Activated naive CD4-positive, alpha-beta T cell treated with anti-CD3 and anti-CD28 coated beads for 36 hours (primary cell): ENCODE results near the gene SNX19. TPM values are rescaled to one million over a fixed set of nuclear protein-coding genes. Genes with fewer than 3 reads are reported as not detected.

Experiments used
- CTCF ChIA-PET: fragments of 350-600 bp; sonication (Branson Sonifier 250); formaldehyde crosslinking; loops from one replicate; lab custom pipeline; 2021; ENCODE audit warnings: antibody characterized with exemption; lab: Charles Lee
- DNase-seq: peaks from one replicate; pipeline ENCODE4 v3.0.0-alpha.2; 2020
- H3K27ac Mint-ChIP-seq: one replicate; pipeline ENCODE4 v1.8.0; 2021; ENCODE audit warnings: mild to moderate bottlenecking, mixed read lengths
- H3K27me3 Mint-ChIP-seq: one replicate; pipeline ENCODE4 v1.8.0; 2021; ENCODE audit warnings: low read depth, mixed read lengths
- H3K36me3 Mint-ChIP-seq: one replicate; pipeline ENCODE4 v1.8.0; 2021; ENCODE audit warnings: low read depth, mixed read lengths
- H3K4me1 Mint-ChIP-seq: one replicate; pipeline ENCODE4 v1.8.0; 2021; ENCODE audit warnings: low read depth, mixed read lengths
- H3K4me3 Mint-ChIP-seq: one replicate; pipeline ENCODE4 v1.8.0; 2021; ENCODE audit warnings: mild to moderate bottlenecking, moderate library complexity, mixed read lengths
- H3K9me3 Mint-ChIP-seq: one replicate; pipeline ENCODE4 v1.8.0; 2021; ENCODE audit warnings: mixed read lengths
- intact Hi-C: fragments of 100-400 bp; cut with micrococcal nuclease; formaldehyde crosslinking; loops from one replicate; pipeline ENCODE4 v1.15.1; 2023
- total RNA-seq, 2 experiments: library from RNA; stranded (reverse); gene quantifications; one replicate each; pipeline ENCODE4 v1.2.3, GENCODE V29; 2021

Gene SNX19
- total RNA-seq, 2 experiments from 2014 or later = 18.0 to 21.6 TPM

DNA sequence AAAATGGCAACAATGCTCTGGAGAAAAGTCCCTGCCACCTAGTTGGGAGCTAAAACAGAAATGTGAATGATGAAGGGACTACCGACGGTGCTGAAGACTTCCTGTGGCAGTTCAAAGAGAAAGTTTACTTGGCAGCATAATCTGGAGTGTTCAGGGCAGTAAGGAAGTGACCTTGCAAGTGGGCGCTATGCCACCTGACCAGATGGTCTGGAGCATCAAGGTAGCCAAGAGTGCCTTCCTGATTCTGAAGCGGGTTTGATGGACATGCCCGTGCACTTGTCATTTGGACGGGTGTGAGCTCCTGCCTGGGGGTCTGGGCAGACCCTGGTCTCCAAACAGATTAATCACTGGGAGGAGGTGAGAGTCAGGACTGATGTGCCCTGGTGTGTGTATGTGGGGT is 1.8 kb upstream of the SNX19 start:
- CTCF ChIA-PET = no interaction called here
- Mint-ChIP-seq H3K27me3 (peaks cover 3% of the 10 kb centered on the region), H3K36me3 (peaks cover 23% of the 10 kb centered on the region), H3K27ac (no peak overlapping the region), H3K4me1 (peaks cover 27% of the 10 kb centered on the region), H3K9me3 (peaks cover 10% of the 10 kb centered on the region), H3K4me3 (no peak overlapping the region)
- no peak for DNase-seq
- intact Hi-C loops = loop anchor here (5.0 kb wide), 2 partner anchors 606 to 916 kb away; partner anchors contain the start of genes PRDM10 and ZBTB44

DNA sequence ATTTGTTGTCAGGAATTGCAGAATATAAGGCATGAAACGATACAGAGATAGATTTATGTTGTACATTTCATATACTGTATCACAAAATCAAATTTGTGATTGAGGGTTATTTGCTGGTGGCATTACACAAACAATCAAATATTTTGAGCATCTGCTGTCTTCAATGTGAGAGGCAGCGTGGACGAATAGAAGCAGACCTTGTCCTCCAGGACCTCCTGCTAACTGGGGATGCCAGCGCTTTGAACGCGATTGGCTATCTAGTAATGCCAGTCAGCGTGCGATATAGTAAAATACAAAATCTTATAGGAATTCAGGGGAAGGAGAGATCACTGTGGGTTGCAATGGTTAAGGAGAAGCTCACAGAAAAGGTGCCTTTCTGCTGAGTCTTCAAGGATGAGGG is 631 bp upstream of the SNX19 start:
- Mint-ChIP-seq H3K9me3 (peaks cover 14% of the 10 kb centered on the region), H3K36me3 (peaks cover 32% of the 10 kb centered on the region), H3K27ac (peak overlapping the region; percentile 57), H3K4me1 (peaks cover 32% of the 10 kb centered on the region), H3K4me3 (peak overlapping the region; percentile 78), H3K27me3 (peaks cover 3% of the 10 kb centered on the region)
- no peak for DNase-seq
- CTCF ChIA-PET = interaction anchor here (1.0 to 3.3 kb wide), 7 partner anchors 10 to 486 kb away, joined by 3 to 12 read pairs (median 3); no protein-coding TSS in a partner anchor
- intact Hi-C loops = loop anchor here (5.0 kb wide), 2 partner anchors 605 to 915 kb away; partner anchors contain the start of genes PRDM10 and ZBTB44

DNA sequence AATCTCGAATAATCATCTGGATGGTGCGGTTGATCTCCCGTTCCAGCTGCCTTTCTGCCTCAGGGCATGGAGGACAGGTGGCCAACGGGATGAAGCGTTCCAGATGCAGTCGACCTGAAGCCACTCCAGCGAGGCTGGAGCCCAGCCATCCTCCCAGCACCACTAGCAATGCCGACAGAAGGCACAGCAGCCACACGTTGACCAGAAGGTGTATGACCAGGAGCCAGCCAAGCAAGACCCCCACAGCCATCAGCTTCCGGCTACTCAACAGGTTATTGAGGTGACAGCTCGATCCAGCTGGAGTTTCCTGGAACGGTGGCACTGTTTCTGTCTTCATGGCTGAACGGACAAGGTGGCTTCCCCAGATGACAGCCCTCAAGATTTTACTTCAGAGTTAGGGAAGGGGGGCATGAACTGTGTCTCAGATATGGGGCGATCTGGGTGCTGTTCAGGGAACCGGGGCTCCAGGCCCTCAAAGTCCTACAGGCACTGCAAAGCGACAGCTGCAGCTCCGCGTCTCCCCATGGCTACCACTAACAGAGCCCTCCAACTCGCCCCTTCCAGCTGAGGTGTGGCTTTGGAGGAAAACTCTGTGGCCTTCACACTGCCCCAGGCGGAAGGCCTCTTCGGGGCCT is 559 bp downstream of the SNX19 start:
- peaks cover 32% of the 10 kb centered on the region for H3K4me1 Mint-ChIP-seq
- peak overlapping the region; percentile 18 for H3K27ac Mint-ChIP-seq
- CTCF ChIA-PET = interaction anchor here (0.6 to 3.3 kb wide), 12 partner anchors 9 to 484 kb away, joined by 3 to 12 read pairs (median 4); no protein-coding TSS in a partner anchor
- peaks cover 39% of the 10 kb centered on the region for H3K36me3 Mint-ChIP-seq
- peaks cover 15% of the 10 kb centered on the region for H3K9me3 Mint-ChIP-seq
- DNase-seq = peak; percentile 13
- H3K4me3 Mint-ChIP-seq = peak overlapping the region; percentile 78
- H3K27me3 Mint-ChIP-seq = no peaks in the 10 kb centered on the region
- intact Hi-C loops = loop anchor here (5.0 kb wide), 2 partner anchors 603 to 913 kb away; partner anchors contain the start of genes PRDM10 and ZBTB44

DNA sequence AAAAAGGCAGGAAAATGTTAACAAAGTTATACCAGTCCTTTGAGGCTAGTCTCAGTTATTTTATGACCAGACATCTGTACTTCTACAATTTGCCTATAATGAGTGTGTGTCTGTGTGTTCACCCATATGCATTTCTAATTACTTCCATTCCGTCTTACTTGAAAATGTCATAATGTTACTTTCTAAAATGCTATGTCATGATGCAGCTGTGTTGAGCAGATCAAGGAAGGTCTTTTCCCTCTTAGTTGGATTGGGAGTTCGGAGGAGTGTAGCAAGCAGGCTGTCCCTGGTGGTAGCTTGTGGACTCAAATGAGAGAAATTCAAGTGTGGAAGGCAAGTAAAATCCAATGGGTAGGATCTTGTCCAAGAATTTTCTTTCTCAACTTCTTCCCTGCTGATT is 3.0 kb downstream of the SNX19 start:
- Mint-ChIP-seq H3K4me3 (no peak overlapping the region), H3K27me3 (no peaks in the 10 kb centered on the region), H3K36me3 (peaks cover 54% of the 10 kb centered on the region), H3K4me1 (peaks cover 46% of the 10 kb centered on the region), H3K27ac (no peak overlapping the region), H3K9me3 (peaks cover 15% of the 10 kb centered on the region)
- DNase-seq = no peak
- intact Hi-C loops = no loop called here
- CTCF ChIA-PET = interaction anchor here (0.6 to 1.9 kb wide), 2 partner anchors 51 to 1787 kb away, joined by 3 to 5 read pairs; no protein-coding TSS in a partner anchor

DNA sequence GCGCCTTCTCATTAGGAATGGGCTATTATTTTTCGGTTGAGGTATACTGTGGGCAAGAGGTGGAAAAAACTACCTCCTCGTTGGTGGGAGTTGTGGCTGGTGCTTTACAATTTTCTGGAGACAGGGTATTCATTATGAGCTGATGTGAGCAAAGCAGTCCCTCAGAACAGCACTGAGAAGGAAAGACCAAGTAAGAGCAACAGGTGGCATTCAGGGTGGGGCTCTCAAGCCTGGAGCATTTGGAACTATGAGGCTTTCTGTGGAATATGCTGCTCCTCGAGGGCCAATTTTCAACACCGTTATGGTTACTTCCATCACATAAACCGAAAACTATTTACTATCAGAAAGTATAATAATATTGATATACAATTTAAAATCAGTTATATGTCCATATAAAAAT is 3.7 kb downstream of the SNX19 start:
- H3K4me3 Mint-ChIP-seq = no peak overlapping the region
- CTCF ChIA-PET = no interaction called here
- DNase-seq = no peak
- peaks cover 58% of the 10 kb centered on the region for H3K36me3 Mint-ChIP-seq
- H3K27me3 Mint-ChIP-seq = no peaks in the 10 kb centered on the region
- intact Hi-C loops = no loop called here
- H3K9me3 Mint-ChIP-seq = peaks cover 15% of the 10 kb centered on the region
- H3K4me1 Mint-ChIP-seq = peaks cover 47% of the 10 kb centered on the region
- H3K27ac Mint-ChIP-seq = no peak overlapping the region

DNA sequence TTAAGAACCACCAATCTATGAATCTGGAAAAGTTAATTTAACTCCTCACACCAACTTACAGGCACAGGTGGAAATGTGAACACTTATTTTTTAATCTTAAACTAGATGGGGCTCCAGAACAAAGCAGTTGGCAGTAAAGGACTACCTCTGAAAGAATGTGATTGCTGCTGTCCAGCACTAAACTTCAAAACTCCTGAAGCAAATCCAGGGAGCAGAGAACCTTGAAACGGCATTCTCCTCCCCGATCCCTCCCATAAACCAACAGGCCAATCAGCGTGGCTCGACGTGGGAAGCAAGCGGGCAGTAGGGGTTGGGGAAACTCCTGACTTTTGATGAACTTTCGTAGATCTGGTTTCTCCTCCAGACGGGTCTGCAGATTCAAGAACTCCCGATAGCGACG is 5.0 kb downstream of the SNX19 start:
- peaks cover 42% of the 10 kb centered on the region for H3K4me1 Mint-ChIP-seq
- peaks cover 15% of the 10 kb centered on the region for H3K9me3 Mint-ChIP-seq
- no peak overlapping the region for H3K27ac Mint-ChIP-seq
- intact Hi-C loops = no loop called here
- CTCF ChIA-PET = interaction anchor here (1.1 kb wide), 1 partner anchor 12 kb away, joined by 3 read pairs; no protein-coding TSS in a partner anchor
- H3K4me3 Mint-ChIP-seq = no peak overlapping the region
- H3K36me3 Mint-ChIP-seq = peaks cover 69% of the 10 kb centered on the region
- no peaks in the 10 kb centered on the region for H3K27me3 Mint-ChIP-seq
- DNase-seq = no peak

DNA sequence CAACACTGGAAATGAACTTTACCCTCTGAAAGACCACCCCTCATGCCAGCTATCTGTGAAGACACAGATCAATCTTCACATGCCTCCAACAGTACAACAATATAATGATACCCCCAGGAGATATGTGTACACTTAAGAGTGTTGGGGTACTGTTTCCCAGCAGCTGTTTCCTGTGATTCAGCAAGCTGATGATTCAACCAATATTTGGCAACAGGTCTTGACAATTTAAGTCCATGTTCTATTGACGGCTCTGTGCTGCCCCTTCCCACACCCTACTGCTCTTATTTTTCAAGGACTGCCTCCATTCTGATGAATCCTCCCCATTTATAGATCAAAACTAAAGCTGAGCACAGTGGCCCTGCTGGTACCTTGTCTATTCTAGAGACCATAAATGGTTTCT is 6.6 kb downstream of the SNX19 start:
- no peak overlapping the region for H3K27ac Mint-ChIP-seq
- no peaks in the 10 kb centered on the region for H3K27me3 Mint-ChIP-seq
- peaks cover 15% of the 10 kb centered on the region for H3K9me3 Mint-ChIP-seq
- H3K36me3 Mint-ChIP-seq = peaks cover 69% of the 10 kb centered on the region
- CTCF ChIA-PET = interaction anchor here (0.9 to 1.3 kb wide), 3 partner anchors 14 to 15 kb away, joined by 3 to 7 read pairs (median 4); no protein-coding TSS in a partner anchor
- H3K4me1 Mint-ChIP-seq = peaks cover 36% of the 10 kb centered on the region
- intact Hi-C loops = no loop called here
- H3K4me3 Mint-ChIP-seq = no peak overlapping the region
- DNase-seq = no peak

DNA sequence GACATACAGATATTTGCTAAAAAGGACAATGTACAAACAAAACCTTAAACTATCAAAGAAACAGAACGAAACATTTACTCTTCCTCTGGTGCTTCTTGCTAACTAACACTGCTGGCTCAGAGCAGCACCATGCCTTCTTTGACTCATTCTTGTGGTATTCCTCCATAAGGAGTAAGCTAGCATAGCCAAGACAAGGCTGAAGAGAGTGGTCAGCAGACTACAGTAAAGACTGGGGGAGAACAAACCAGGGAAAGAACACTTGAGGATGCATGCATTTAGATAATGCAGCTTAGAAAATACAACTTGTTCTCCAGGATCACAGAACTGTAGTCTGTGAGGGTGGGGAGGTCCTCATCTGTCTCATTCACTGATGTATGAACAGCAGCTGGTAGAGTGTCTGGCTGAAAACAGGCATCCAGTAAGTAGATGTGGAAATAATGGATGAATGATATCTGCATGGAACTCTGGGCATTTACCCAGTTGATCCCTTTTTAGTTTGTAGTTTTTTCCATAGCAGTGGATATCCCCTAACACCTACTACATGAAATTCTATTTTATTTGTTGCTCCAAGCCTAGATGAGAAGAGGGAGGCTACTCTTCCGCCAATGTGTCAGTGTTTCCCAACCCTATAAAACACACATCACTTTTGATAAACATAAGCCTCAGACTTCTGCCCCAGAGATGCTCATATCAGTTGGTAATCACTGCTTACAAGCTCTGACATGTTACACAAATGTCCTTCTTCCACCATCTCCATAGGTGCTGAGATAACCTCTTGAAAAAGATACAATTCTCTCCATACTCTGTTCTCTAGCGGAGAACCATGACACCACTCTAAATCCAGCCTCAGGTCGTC is 7.3 kb downstream of the SNX19 start:
- peaks cover 11% of the 10 kb centered on the region for H3K9me3 Mint-ChIP-seq
- intact Hi-C loops = no loop called here
- peak overlapping the region; percentile 6 for H3K27ac Mint-ChIP-seq
- no peaks in the 10 kb centered on the region for H3K27me3 Mint-ChIP-seq
- CTCF ChIA-PET = interaction anchor here (0.9 to 1.1 kb wide), 2 partner anchors 13 to 15 kb away, joined by 3 to 4 read pairs; no protein-coding TSS in a partner anchor
- peaks cover 30% of the 10 kb centered on the region for H3K4me1 Mint-ChIP-seq
- H3K36me3 Mint-ChIP-seq = peaks cover 62% of the 10 kb centered on the region
- H3K4me3 Mint-ChIP-seq = no peak overlapping the region
- DNase-seq = no peak

DNA sequence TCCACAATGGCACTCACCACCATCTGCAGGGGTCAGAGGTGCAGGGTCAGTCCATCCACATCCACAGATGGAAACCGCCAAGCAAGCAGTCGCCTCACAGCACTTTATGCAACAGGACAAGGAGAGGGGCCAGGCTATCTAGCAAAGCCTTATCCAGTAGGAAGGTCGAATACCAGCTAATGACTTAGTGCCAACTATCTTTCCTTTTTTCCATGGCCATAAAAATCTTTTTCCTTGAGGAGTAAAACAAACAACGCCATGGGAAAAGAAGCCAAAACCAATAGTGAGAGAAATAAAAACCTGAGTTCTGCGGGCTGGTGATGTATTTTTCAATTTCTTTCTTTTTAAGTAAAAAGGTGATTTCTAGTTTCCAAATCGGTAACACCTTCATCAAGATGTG is 8.2 kb downstream of the SNX19 start:
- H3K4me1 Mint-ChIP-seq = peaks cover 23% of the 10 kb centered on the region
- DNase-seq = no peak
- H3K9me3 Mint-ChIP-seq = peaks cover 5% of the 10 kb centered on the region
- intact Hi-C loops = no loop called here
- H3K27me3 Mint-ChIP-seq = no peaks in the 10 kb centered on the region
- H3K27ac Mint-ChIP-seq = no peak overlapping the region
- H3K4me3 Mint-ChIP-seq = no peak overlapping the region
- peaks cover 55% of the 10 kb centered on the region for H3K36me3 Mint-ChIP-seq
- CTCF ChIA-PET = interaction anchor here (2.3 kb wide), 1 partner anchor 9 kb away, joined by 8 read pairs; the partner anchor contains the start of gene SNX19

DNA sequence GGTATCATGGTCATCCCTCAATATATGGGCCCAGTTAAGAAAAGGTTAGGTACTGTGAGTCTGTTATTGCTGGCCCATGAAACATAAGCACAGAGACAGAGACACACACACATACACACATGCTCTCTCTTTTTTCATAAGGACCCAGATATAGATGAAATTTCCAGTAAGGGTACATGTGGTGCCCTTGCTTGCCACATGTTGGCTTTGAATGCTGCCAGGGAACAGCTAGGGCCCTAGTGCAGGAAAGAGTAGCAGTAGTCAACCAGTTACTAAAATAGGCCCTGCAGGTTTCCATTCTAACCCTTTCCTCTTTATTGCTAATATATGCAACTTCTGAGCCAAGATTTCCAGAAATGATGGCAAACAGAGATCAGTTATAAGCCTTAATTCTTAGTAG is 9.1 kb downstream of the SNX19 start:
- no peaks in the 10 kb centered on the region for H3K27me3 Mint-ChIP-seq
- CTCF ChIA-PET = interaction anchor here (2.3 to 4.3 kb wide), 2 partner anchors 9 to 13 kb away, joined by 8 to 18 read pairs; partner anchors contain the start of gene SNX19
- no peak overlapping the region for H3K4me3 Mint-ChIP-seq
- intact Hi-C loops = no loop called here
- peaks cover 49% of the 10 kb centered on the region for H3K36me3 Mint-ChIP-seq
- no peak overlapping the region for H3K27ac Mint-ChIP-seq
- H3K9me3 Mint-ChIP-seq = peaks cover 1% of the 10 kb centered on the region
- DNase-seq = no peak
- peaks cover 18% of the 10 kb centered on the region for H3K4me1 Mint-ChIP-seq

DNA sequence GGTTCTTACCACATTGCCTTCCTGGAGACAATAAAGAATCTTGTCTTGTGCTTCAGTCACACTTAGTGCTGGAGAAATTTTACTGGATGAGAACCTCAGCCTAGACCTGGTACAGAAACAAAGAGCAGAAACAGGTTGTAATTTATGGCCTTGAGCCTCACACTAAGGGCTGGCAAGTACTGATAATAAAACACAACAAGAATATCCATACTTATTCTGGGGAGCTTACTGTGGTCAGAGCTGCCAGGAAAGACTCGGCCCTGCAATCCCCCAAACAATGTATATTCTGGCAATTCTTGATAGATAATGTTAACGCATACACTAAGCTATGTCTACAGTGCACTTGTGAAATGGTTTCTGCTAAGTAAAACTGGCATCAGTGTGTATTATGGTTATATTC is 9.7 kb downstream of the SNX19 start:
- Mint-ChIP-seq H3K27me3 (no peaks in the 10 kb centered on the region), H3K36me3 (peaks cover 45% of the 10 kb centered on the region), H3K27ac (no peak overlapping the region), H3K9me3 (no peaks in the 10 kb centered on the region), H3K4me1 (peaks cover 18% of the 10 kb centered on the region), H3K4me3 (no peak overlapping the region)
- intact Hi-C loops = no loop called here
- CTCF ChIA-PET = interaction anchor here (1.2 to 4.3 kb wide), 3 partner anchors 10 to 45 kb away, joined by 4 to 18 read pairs (median 8); partner anchors contain the start of gene SNX19
- no peak for DNase-seq

DNA sequence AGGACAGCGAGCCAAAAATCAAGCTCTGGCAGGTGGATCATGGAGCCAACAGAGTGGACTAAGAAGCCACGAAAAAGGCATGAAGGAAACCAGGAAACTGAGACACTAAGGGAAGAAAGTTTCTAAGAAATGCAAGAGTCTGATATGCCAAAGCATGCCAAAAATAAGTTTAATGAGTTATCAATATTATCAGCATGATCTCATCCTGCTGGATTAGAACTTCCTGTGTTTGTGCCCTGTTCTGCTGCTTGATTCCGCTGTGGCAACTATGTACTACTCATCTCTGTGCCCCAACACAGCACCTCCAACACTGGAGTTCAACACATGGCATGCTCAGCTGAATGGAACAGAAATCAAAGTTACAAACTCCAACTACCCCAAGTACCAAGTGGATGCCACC is 10.8 kb downstream of the SNX19 start:
- peaks cover 48% of the 10 kb centered on the region for H3K36me3 Mint-ChIP-seq
- peaks cover 18% of the 10 kb centered on the region for H3K4me1 Mint-ChIP-seq
- no peak overlapping the region for H3K4me3 Mint-ChIP-seq
- DNase-seq = no peak
- no peak overlapping the region for H3K27ac Mint-ChIP-seq
- no peaks in the 10 kb centered on the region for H3K27me3 Mint-ChIP-seq
- CTCF ChIA-PET = interaction anchor here (1.2 to 4.3 kb wide), 3 partner anchors 9 to 44 kb away, joined by 4 to 18 read pairs (median 5); no protein-coding TSS in a partner anchor
- H3K9me3 Mint-ChIP-seq = no peaks in the 10 kb centered on the region
- intact Hi-C loops = no loop called here
